ENCODE measurements around the gene ABLIM2.

ABLIM2 gene

DNA sequence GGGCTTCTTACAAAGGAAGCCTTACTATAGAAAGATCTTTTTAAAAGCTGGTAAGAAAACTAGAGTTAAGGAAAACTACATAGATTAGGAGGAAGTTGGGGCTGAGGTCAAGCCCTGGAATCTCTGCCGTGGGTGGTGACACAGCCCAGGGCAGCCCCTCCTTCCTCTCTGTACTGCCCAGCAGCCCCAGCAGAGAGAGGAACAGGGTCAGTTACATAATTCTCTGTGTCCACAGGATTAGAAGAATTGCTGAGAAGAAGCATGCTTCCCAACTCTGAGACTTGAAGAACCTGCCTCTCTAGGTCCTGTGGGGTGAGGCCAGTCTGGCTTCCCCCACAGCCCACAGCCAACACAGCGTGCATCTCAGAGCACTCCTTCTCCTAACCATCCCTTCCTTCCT, 9.2 kb upstream of the ABLIM2 start:
- DNase-seq (ENCODE audit: insufficient read length, low spot score): no peak
- no peak for FAIRE-seq
- TF ChIP-seq CTCF (IDR thresholded peaks at IDR 0.05; ENCODE audit: insufficient read depth, missing control alignments): no peak

DNA sequence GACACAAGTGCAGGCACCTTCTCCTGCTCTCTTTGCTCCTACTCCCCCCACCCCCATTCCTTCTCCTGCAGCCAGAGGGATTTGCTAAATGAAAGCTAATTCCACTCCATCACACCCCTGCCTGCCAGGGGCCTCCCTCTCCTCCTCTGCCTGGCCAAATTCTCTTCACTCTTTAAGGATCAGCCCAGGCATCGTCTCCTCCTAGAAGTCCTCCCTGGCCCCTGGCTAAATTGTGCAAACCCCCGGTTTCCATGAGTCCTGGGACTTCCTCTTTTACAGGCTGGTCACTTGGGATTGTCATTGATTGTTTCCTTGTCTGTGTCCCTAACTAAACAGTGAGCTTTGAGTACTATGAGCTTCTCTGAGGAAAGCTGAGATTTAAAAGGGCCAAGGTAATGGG, 8.7 kb upstream of the ABLIM2 start:
- TF ChIP-seq CTCF (IDR thresholded peaks at IDR 0.05; ENCODE audit: insufficient read depth, missing control alignments): no peak

DNA sequence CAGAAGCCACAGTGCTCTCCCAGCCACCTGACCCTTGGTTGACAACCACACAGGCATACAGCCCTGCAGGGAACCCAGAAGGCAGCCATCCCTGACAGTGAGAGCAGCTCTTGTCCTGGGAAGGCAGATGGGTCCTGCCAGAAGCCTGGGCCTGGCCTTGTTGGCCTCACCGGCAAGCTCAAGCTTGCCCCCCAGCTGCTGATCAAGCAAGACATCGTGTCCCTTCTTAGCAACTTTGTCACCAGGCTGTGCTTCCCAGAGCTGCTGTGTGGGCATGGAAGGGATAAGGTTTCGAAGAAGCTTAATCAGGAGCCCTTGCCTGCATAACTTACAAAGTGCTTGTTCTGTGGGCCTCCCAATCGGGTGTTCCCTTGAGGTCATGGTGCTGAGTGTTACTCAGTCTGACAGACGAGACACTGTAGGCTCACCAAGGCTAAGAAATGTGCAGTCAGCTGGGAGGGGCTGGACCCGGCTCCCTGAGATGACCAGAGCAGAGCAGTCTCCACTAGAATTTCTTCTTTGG, 6.8 kb upstream of the ABLIM2 start:
- no peak for DNase-seq (ENCODE audit: insufficient read length, low spot score)
- TF ChIP-seq CTCF (IDR thresholded peaks at IDR 0.05; ENCODE audit: insufficient read depth, missing control alignments): no peak
- no peak for FAIRE-seq

More for the DNA sequence above, 8.7 kb upstream of the ABLIM2 start:
- no peak for FAIRE-seq
- no peak for DNase-seq (ENCODE audit: insufficient read length, low spot score)

GRCh38 chr4:8164687-8165086, 6.1 kb upstream of the ABLIM2 start:
- DNase-seq (ENCODE audit: insufficient read length, low spot score): no peak
- no peak for TF ChIP-seq CTCF (IDR thresholded peaks at IDR 0.05; ENCODE audit: insufficient read depth, missing control alignments)
- no peak for FAIRE-seq

DNA sequence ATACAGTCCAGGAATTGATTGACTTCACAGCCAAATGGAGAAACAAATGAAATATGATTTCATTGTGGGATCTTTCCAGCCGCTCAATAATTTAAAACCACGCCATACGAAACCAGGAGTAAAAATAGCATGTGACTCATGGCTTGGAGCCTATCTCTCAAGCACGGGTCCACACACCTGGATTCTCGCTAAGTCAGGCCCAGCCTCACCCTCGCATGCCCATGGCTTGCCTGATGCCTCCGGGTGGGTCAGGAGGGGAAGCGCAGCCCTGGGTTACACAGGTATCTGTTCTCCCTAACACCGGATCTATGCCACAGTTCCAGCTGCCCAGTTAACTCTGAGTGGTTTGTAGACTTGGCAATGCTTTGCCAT, 5.6 kb upstream of the ABLIM2 start:
- no peak for DNase-seq (ENCODE audit: insufficient read length, low spot score)
- no peak for TF ChIP-seq CTCF (IDR thresholded peaks at IDR 0.05; ENCODE audit: insufficient read depth, missing control alignments)
- no peak for FAIRE-seq

- no peak for DNase-seq (ENCODE audit: insufficient read length, low spot score)
- FAIRE-seq: no peak
- TF ChIP-seq CTCF (IDR thresholded peaks at IDR 0.05; ENCODE audit: insufficient read depth, missing control alignments): no peak
These were observed 5.0 kb upstream of the ABLIM2 start for GRCh38 chr4:8163436-8164193.

DNA sequence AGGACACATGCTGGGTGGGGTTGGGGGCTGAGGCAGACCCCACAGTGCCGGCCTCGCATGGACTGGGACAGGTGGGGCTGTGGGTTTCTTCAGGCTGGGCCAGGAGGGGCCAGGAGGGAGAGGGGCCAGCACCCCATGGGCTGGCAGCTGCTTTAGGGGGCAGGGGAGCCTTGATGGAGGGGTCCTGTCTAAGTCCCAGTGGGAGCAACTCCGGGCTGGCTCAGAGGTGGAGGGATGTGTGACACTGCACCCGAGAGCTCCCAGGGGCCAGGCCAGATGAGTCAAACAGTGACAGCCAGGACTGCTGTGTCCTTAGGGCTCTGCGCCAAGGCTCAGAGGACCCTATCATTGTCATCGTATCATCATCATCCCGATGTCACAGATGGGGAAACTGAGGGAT, 4.4 kb upstream of the ABLIM2 start:
- DNase-seq (ENCODE audit: insufficient read length, low spot score): no peak
- FAIRE-seq: no peak
- TF ChIP-seq CTCF (IDR thresholded peaks at IDR 0.05; ENCODE audit: insufficient read depth, missing control alignments): no peak

Data from D721Med (cell line).